Trophoblast cell (in vitro differentiated cells and primary cell): Measurements from ENCODE around the gene RAB6B.

Experiments used
- DNase-seq, 2 donors: peaks; one replicate each; pipeline ENCODE4 v3.0.0-alpha.2; 2016
- H2AFZ ChIP-seq: 2 replicates; pipeline ENCODE4 v1.6.1; 2013; ENCODE audit warnings: low read length, moderate library complexity, mild to moderate bottlenecking; ENCODE audit not compliant: insufficient read depth, poor library complexity
- H2AK5ac ChIP-seq: 2 replicates; pipeline ENCODE4 v1.6.1; 2013; ENCODE audit warnings: mild to moderate bottlenecking, low read length
- H2BK120ac ChIP-seq: 2 replicates; pipeline ENCODE4 v1.6.1; 2013; ENCODE audit warnings: low read length, mild to moderate bottlenecking, moderate library complexity; ENCODE audit not compliant: insufficient read depth, poor library complexity
- H2BK12ac ChIP-seq: 2 replicates; pipeline ENCODE4 v1.6.1; 2013; ENCODE audit warnings: mild to moderate bottlenecking, low read length, moderate library complexity
- H2BK5ac ChIP-seq: 2 replicates; pipeline ENCODE4 v1.6.1; 2013; ENCODE audit warnings: low read length, low read depth, moderate library complexity, mild to moderate bottlenecking; ENCODE audit not compliant: poor library complexity
- H3K14ac ChIP-seq: 2 replicates; pipeline ENCODE4 v1.6.1; 2013; ENCODE audit warnings: mild to moderate bottlenecking, low read length
- H3K18ac ChIP-seq: 2 replicates; pipeline ENCODE4 v1.6.1; 2013; ENCODE audit warnings: mild to moderate bottlenecking, low read length
- H3K23ac ChIP-seq: 2 replicates; pipeline ENCODE4 v1.6.1; 2013; ENCODE audit warnings: low read length
- H3K27ac ChIP-seq: 2 replicates; pipeline ENCODE4 v1.5.1; 2013; ENCODE audit warnings: low read depth, mild to moderate bottlenecking, inconsistent platforms, low read length, moderate library complexity
- H3K27me3 ChIP-seq: 2 replicates; pipeline ENCODE4 v1.6.1; 2013; ENCODE audit warnings: inconsistent platforms, mild to moderate bottlenecking, low read length, moderate library complexity; ENCODE audit not compliant: insufficient read depth
- H3K36me3 ChIP-seq, 2 experiments: 1 replicate in 1 of 2; 2 replicates in 1 of 2; pipeline ENCODE4 v1.6.1; 2013; ENCODE audit warnings: low read length in 2 of 2, mild to moderate bottlenecking in 2 of 2, moderate library complexity in 1 of 2; ENCODE audit not compliant: insufficient read depth in 2 of 2, control insufficient read depth in 1 of 2
- H3K4ac ChIP-seq: 2 replicates; pipeline ENCODE4 v1.6.1; 2013; ENCODE audit warnings: low read depth, mild to moderate bottlenecking, low read length, moderate library complexity
- H3K4me1 ChIP-seq, 2 experiments: 1 replicate in 1 of 2; 2 replicates in 1 of 2; pipeline ENCODE4 v1.6.1; 2013; ENCODE audit warnings: low read length in 2 of 2, mild to moderate bottlenecking in 2 of 2, moderate library complexity in 1 of 2; ENCODE audit not compliant: insufficient read depth in 2 of 2, control insufficient read depth in 1 of 2
- H3K4me2 ChIP-seq: 2 replicates; pipeline ENCODE4 v1.6.1; 2013; ENCODE audit warnings: inconsistent platforms, mild to moderate bottlenecking, low read length, moderate library complexity
- H3K4me3 ChIP-seq: 2 replicates; pipeline ENCODE4 v1.5.1; 2013; ENCODE audit warnings: mild to moderate bottlenecking, low read depth, low read length, inconsistent platforms
- H3K79me1 ChIP-seq: one replicate; pipeline ENCODE4 v1.6.1; 2013; ENCODE audit warnings: low read length
- H3K79me2 ChIP-seq: 2 replicates; pipeline ENCODE4 v1.6.1; 2013; ENCODE audit warnings: low read length, mild to moderate bottlenecking; ENCODE audit not compliant: control insufficient read depth, insufficient read depth, poor library complexity
- H3K9ac ChIP-seq: 2 replicates; pipeline ENCODE4 v1.6.1; 2013; ENCODE audit warnings: mild to moderate bottlenecking, low read length
- H3K9me3 ChIP-seq: 2 replicates; pipeline ENCODE4 v1.6.1; 2013; ENCODE audit warnings: low read depth, mild to moderate bottlenecking, control low read depth, inconsistent platforms, low read length; ENCODE audit not compliant: insufficient read depth
- H4K12ac ChIP-seq: 2 replicates; pipeline ENCODE4 v1.6.1; 2013; ENCODE audit warnings: low read depth, mild to moderate bottlenecking, low read length, moderate library complexity
- H4K8ac ChIP-seq: 2 replicates; pipeline ENCODE4 v1.6.1; 2013; ENCODE audit warnings: low read depth, mild to moderate bottlenecking, low read length, moderate library complexity
- H4K91ac ChIP-seq: one replicate; pipeline ENCODE4 v1.6.1; 2013; ENCODE audit warnings: low read depth, mild to moderate bottlenecking, low read length, moderate library complexity
- WGBS: extraction: QIAGEN DNeasy Blood & Tissue Kit; methylation state at CpG from one replicate; pipeline ENCODE4 v1.1.7; 2013; ENCODE audit warnings: missing lambda C conversion rate; ENCODE audit not compliant: insufficient read length, insufficient coverage; ENCODE audit errors: extremely low coverage; 5-methylcytosine and 5-hydroxymethylcytosine counted together

Gene RAB6B

DNA sequence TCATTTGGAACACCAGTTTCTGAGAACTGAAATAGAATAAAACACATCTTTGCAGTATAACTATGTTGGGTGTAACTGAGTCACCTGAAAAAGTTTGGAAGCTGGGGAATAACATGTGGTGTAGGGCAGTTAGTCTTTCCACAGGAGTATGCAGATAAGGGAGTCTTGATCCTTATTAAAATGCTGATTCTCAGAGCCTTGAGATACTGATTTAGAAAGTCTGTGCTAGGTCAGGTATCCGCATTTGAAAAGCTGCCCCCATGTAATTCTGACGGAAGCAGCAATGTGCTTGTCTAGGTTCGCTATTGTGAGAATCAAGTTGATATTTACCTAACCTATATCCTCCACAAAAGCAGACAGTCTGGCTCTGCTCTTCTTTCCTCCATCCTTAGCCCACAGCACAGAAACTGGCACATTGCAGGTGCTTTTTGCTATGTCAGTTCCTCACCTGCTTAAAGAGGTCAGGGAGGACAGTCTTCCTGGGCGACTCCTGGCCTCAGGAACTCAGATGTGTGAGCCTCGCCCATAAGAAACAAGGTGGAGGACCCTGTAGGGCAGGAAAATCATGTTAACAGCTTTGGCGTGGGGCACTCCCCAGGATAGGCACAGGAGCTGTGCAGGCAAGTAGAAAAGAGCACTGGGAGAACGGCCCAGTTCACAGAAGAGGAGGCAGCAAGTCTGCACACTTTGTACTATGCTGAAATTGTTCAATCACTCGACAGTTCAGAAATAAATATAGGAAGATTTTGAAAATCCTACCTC, 117.7 kb downstream of the RAB6B start:
- Histone ChIP-seq H3K36me3 (no peaks in the 10 kb centered on the region), H4K8ac (no peak overlapping the region), H3K79me2 (no peaks in the 10 kb centered on the region), H3K23ac (no peak overlapping the region), H3K9me3 (peaks cover 2% of the 10 kb centered on the region), H2BK120ac (no peak overlapping the region), H3K4ac (no peak overlapping the region), H3K4me2 (no peak overlapping the region), H3K4me1 (no peaks in the 10 kb centered on the region), H2BK5ac (no peak overlapping the region), H3K14ac (no peak overlapping the region), H2BK12ac (no peak overlapping the region), H3K9ac (no peak overlapping the region), H4K91ac (no peak overlapping the region), H4K12ac (no peak overlapping the region), H2AFZ (no peak overlapping the region), H2AK5ac (no peak overlapping the region), H3K18ac (no peak overlapping the region), H3K79me1 (no peaks in the 10 kb centered on the region), H3K4me3 (no peak overlapping the region), H3K27me3 (no peaks in the 10 kb centered on the region), H3K27ac (no peak overlapping the region)
- WGBS, result no CpG with 5 or more reads among the region's 8 CpGs
- DNase-seq, result no peak

DNA sequence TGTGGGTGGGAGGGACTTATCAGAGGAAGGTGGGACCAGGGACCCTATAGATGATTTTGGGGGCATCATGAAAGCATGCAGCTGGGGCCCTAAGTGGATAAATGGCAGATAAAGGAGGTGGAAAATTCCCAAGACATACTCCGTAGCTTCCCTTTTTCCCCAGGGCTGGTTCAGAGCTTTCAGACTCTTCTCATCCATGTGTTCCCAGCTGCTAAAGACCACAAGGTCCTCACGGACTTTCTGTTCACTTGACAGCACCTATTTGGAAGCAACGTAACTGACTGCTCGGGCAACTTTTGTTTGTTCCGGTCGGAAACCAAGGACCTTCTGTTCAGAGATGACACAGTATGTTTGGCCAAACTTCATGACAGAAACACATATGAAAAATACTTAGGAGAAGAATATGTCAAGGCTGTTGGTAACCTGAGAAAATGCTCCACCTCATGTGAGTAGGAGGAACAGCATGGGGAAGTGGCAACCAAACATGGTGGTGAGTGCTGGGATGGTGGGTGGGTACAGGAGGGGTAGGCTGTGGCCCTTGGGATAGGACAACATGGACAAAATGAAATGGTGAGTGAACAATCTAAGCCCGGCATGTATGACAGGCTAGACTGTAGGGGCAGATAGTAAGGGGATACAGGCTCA, 118.8 kb downstream of the RAB6B start:
- H4K91ac ChIP-seq, result no peak overlapping the region
- no peak overlapping the region for H2BK12ac ChIP-seq
- no peak overlapping the region for H2BK5ac ChIP-seq
- H3K79me1 ChIP-seq, result no peaks in the 10 kb centered on the region
- no peaks in the 10 kb centered on the region for H3K9me3 ChIP-seq
- H3K18ac ChIP-seq, result no peak overlapping the region
- no peaks in the 10 kb centered on the region for H3K4me1 ChIP-seq
- H3K36me3 ChIP-seq, result no peaks in the 10 kb centered on the region
- no peak overlapping the region for H2AK5ac ChIP-seq
- no peak overlapping the region for H3K23ac ChIP-seq
- H3K27ac ChIP-seq, result no peak overlapping the region
- no peak overlapping the region for H2AFZ ChIP-seq
- H2BK120ac ChIP-seq, result no peak overlapping the region
- no peak overlapping the region for H3K4me2 ChIP-seq
- no peak for DNase-seq
- H3K27me3 ChIP-seq, result no peaks in the 10 kb centered on the region
- H3K79me2 ChIP-seq, result no peaks in the 10 kb centered on the region
- H3K4ac ChIP-seq, result no peak overlapping the region
- no peak overlapping the region for H4K8ac ChIP-seq
- H4K12ac ChIP-seq, result no peak overlapping the region
- no peak overlapping the region for H3K14ac ChIP-seq
- no CpG with 5 or more reads among the region's 7 CpGs for WGBS
- no peak overlapping the region for H3K9ac ChIP-seq
- no peak overlapping the region for H3K4me3 ChIP-seq

DNA sequence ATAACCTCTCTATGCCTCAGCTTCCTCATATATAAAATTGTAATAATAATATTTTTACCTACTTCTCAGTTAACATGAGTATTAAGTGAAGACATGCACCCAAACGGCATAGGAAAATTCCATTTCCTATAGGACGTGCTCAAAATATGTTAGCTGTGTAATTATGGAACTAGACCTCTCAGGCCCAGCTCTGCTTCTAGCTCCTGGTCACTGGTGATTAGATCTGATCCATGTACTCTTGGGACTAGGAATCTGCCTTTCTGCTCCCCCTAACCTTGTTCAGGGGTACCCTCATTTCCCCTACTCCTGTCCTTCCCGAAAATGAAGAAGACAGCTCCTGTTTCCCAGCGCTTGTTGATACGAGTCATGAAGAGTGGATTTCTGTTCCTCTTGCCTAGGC, 119.8 kb downstream of the RAB6B start:
- H2BK12ac ChIP-seq, result no peak overlapping the region
- H2AFZ ChIP-seq, result no peak overlapping the region
- H3K9ac ChIP-seq, result no peak overlapping the region
- no peaks in the 10 kb centered on the region for H3K9me3 ChIP-seq
- no peak overlapping the region for H3K23ac ChIP-seq
- no peak for DNase-seq
- H3K27ac ChIP-seq, result no peak overlapping the region
- no peaks in the 10 kb centered on the region for H3K79me2 ChIP-seq
- H3K27me3 ChIP-seq, result no peaks in the 10 kb centered on the region
- no peak overlapping the region for H2BK120ac ChIP-seq
- no peak overlapping the region for H3K4me3 ChIP-seq
- H3K14ac ChIP-seq, result no peak overlapping the region
- no peak overlapping the region for H4K12ac ChIP-seq
- no peaks in the 10 kb centered on the region for H3K4me1 ChIP-seq
- H3K18ac ChIP-seq, result no peak overlapping the region
- no peak overlapping the region for H2AK5ac ChIP-seq
- no peak overlapping the region for H2BK5ac ChIP-seq
- H3K4ac ChIP-seq, result no peak overlapping the region
- H3K79me1 ChIP-seq, result no peaks in the 10 kb centered on the region
- no peak overlapping the region for H4K91ac ChIP-seq
- H3K36me3 ChIP-seq, result no peaks in the 10 kb centered on the region
- no CpG with 5 or more reads among the region's 5 CpGs for WGBS
- H3K4me2 ChIP-seq, result no peak overlapping the region
- no peak overlapping the region for H4K8ac ChIP-seq

DNA sequence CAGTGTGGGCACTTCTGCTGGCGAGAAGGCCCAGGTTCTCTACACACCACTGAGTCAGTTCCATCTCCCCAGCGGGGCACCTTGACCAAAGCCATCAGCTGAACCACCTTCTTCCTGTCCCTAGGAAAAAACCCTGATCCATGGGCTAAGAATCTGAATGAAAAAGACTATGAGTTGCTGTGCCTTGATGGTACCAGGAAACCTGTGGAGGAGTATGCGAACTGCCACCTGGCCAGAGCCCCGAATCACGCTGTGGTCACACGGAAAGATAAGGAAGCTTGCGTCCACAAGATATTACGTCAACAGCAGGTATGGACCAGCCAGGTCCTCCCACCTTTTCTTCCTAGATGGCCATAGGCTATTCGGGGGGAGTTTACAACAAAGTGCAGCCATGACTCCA, 120.4 kb downstream of the RAB6B start:
- no CpG with 5 or more reads among the region's 9 CpGs for WGBS
- no peaks in the 10 kb centered on the region for H3K27me3 ChIP-seq
- no peak overlapping the region for H4K8ac ChIP-seq
- H3K27ac ChIP-seq, result no peak overlapping the region
- H3K36me3 ChIP-seq, result no peaks in the 10 kb centered on the region
- no peak overlapping the region for H3K14ac ChIP-seq
- no peaks in the 10 kb centered on the region for H3K79me2 ChIP-seq
- no peak overlapping the region for H2BK120ac ChIP-seq
- peak in 1 of 2 donors; percentile 28 for DNase-seq
- H3K4ac ChIP-seq, result no peak overlapping the region
- H3K4me1 ChIP-seq, result no peaks in the 10 kb centered on the region
- H3K23ac ChIP-seq, result no peak overlapping the region
- no peak overlapping the region for H3K9ac ChIP-seq
- no peak overlapping the region for H2AK5ac ChIP-seq
- H3K4me2 ChIP-seq, result no peak overlapping the region
- H2BK12ac ChIP-seq, result no peak overlapping the region
- H3K18ac ChIP-seq, result no peak overlapping the region
- H3K4me3 ChIP-seq, result no peak overlapping the region
- no peaks in the 10 kb centered on the region for H3K9me3 ChIP-seq
- H4K91ac ChIP-seq, result no peak overlapping the region
- H3K79me1 ChIP-seq, result no peaks in the 10 kb centered on the region
- no peak overlapping the region for H4K12ac ChIP-seq
- H2BK5ac ChIP-seq, result no peak overlapping the region
- H2AFZ ChIP-seq, result no peak overlapping the region
